ENCODE measurements around the gene TMEM200A. TPM values are rescaled to one million over a fixed set of nuclear protein-coding genes. Genes with fewer than 3 reads are reported as not detected.

The TMEM200A gene
- total RNA-seq, 1 experiment from 2014 or later, result not detected

GRCh38 chr6:130366107-130367005, 539 bp downstream of the TMEM200A start:
- Histone ChIP-seq H3K27ac (no peak overlapping the region), H3K79me2 (ENCODE audit: low read depth) (no peaks in the 10 kb centered on the region), H4K20me1 (ENCODE audit: insufficient read depth) (no peaks in the 10 kb centered on the region), H3K4me2 (no peak overlapping the region), H2AFZ (no peak overlapping the region), H3K4me3 (no peak overlapping the region), H3K9me3 (ENCODE audit: insufficient read depth, low read depth) (no peaks in the 10 kb centered on the region), H3K36me3 (ENCODE audit: low read depth) (no peaks in the 10 kb centered on the region), H3K9me2 (ENCODE audit: insufficient read depth) (no peaks in the 10 kb centered on the region), H3K27me3 (ENCODE audit: insufficient read depth, low read depth) (peaks cover 19% of the 10 kb centered on the region), H3K4me1 (replicated peaks; ENCODE audit: insufficient read depth) (no peaks in the 10 kb centered on the region), H3F3A (ENCODE audit: insufficient read depth, low read depth) (no peaks in the 10 kb centered on the region)
- BruUV-seq (replicated peaks), result no TSS peak
- intact Hi-C loops (cut with micrococcal nuclease; ENCODE audit: unreplicated experiment), result no loop called here
- ChIA-PET CTCF (no interaction called here), POLR2A (ENCODE audit: unreplicated experiment) (no interaction called here)
- TF ChIP-seq CTCF (conservative IDR thresholded peaks at IDR 0.05), result no peak
- no peak for TF ChIP-seq EZH2 (IDR thresholded peaks at IDR 0.05; ENCODE audit: low read depth)
- no peak for DNase-seq

- BruUV-seq (replicated peaks), result no TSS peak
- intact Hi-C loops (cut with micrococcal nuclease; ENCODE audit: unreplicated experiment), result no loop called here
- Histone ChIP-seq H3K9me2 (ENCODE audit: insufficient read depth) (no peaks in the 10 kb centered on the region; the same call in 1 of the 2 replicates), H3K4me1 (replicated peaks; ENCODE audit: insufficient read depth) (no peaks in the 10 kb centered on the region), H3K36me3 (ENCODE audit: low read depth) (no peaks in the 10 kb centered on the region), H3K9me3 (ENCODE audit: insufficient read depth, low read depth) (no peaks in the 10 kb centered on the region), H3K27ac (no peak overlapping the region), H2AFZ (no peak overlapping the region), H4K20me1 (ENCODE audit: insufficient read depth) (no peaks in the 10 kb centered on the region), H3K27me3 (ENCODE audit: insufficient read depth, low read depth) (peaks cover 19% of the 10 kb centered on the region), H3F3A (ENCODE audit: insufficient read depth, low read depth) (no peaks in the 10 kb centered on the region), H3K4me2 (no peak overlapping the region), H3K4me3 (no peak overlapping the region), H3K79me2 (ENCODE audit: low read depth) (no peaks in the 10 kb centered on the region)
- DNase-seq, result peak in 1 of 2 experiments; percentile 12
- CTCF ChIA-PET, result no interaction called here
- POLR2A ChIA-PET (ENCODE audit: unreplicated experiment), result no interaction called here
- TF ChIP-seq CTCF (conservative IDR thresholded peaks at IDR 0.05), result no peak
- TF ChIP-seq EZH2 (IDR thresholded peaks at IDR 0.05; ENCODE audit: low read depth), result no peak
These were observed 1.9 kb downstream of the TMEM200A start for GRCh38 chr6:130367767-130368166.

DNA sequence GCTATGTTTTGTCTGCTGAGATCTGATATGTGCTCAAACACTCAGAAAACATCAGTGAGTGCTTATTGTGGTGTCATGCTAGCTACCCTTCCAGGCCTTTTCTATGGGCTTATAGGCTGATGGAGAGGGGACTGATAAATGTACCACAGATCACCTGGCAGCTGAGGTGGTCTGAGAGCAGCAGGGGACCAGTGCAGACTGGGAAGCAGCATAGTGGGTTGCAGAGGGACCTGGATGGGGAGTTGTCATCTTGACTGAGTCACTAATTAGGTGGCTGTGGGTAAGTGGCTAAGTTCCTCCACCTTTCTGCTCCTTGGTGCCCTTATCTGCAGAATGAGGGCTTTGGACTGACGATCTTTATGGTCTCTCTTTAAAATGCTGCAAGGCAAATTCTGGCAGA, 2.8 kb downstream of the TMEM200A start:
- intact Hi-C loops (cut with micrococcal nuclease; ENCODE audit: unreplicated experiment), result no loop called here
- H3K4me3 ChIP-seq, result no peak overlapping the region
- H3K9me2 ChIP-seq (ENCODE audit: insufficient read depth), result no peaks in the 10 kb centered on the region; the same call in 1 of the 2 replicates
- peaks cover 19% of the 10 kb centered on the region for H3K27me3 ChIP-seq (ENCODE audit: insufficient read depth, low read depth)
- H3K79me2 ChIP-seq (ENCODE audit: low read depth), result no peaks in the 10 kb centered on the region
- H3K27ac ChIP-seq, result no peak overlapping the region
- DNase-seq, result no peak
- no peaks in the 10 kb centered on the region for H4K20me1 ChIP-seq (ENCODE audit: insufficient read depth)
- no peaks in the 10 kb centered on the region for H3K36me3 ChIP-seq (ENCODE audit: low read depth)
- BruUV-seq (replicated peaks), result no TSS peak
- ChIA-PET CTCF (no interaction called here), POLR2A (ENCODE audit: unreplicated experiment) (no interaction called here)
- no peaks in the 10 kb centered on the region for H3F3A ChIP-seq (ENCODE audit: insufficient read depth, low read depth)
- H3K9me3 ChIP-seq (ENCODE audit: insufficient read depth, low read depth), result no peaks in the 10 kb centered on the region
- no peak overlapping the region for H2AFZ ChIP-seq
- no peak overlapping the region for H3K4me2 ChIP-seq
- no peaks in the 10 kb centered on the region for H3K4me1 ChIP-seq (replicated peaks; ENCODE audit: insufficient read depth)
- TF ChIP-seq CTCF (conservative IDR thresholded peaks at IDR 0.05) (no peak), EZH2 (IDR thresholded peaks at IDR 0.05; ENCODE audit: low read depth) (no peak)
